Mesothelial cell of epicardium (in vitro differentiated cells): Measurements from ENCODE around the gene COL3A1. TPM values are rescaled to one million over a fixed set of nuclear protein-coding genes. Genes with fewer than 3 reads are reported as not detected.

Experiments
- DNase-seq, 2 experiments: peaks; one replicate each; pipeline ENCODE4 v3.0.0; 2021; ENCODE audit warnings: low spot score in 2 of 2; ENCODE audit not compliant: unreplicated experiment in 2 of 2
- H3K27ac Mint-ChIP-seq: 2 replicates; pipeline ENCODE4 v1.8.0; 2021; ENCODE audit warnings: mixed read lengths
- H3K27me3 Mint-ChIP-seq: 2 replicates; pipeline ENCODE4 v1.8.0; 2021; ENCODE audit warnings: low read depth, mixed read lengths
- H3K36me3 Mint-ChIP-seq: 2 replicates; pipeline ENCODE4 v1.8.0; 2021; ENCODE audit warnings: mixed read lengths
- H3K4me1 Mint-ChIP-seq: 2 replicates; pipeline ENCODE4 v1.8.0; 2021; ENCODE audit warnings: mixed read lengths
- H3K4me3 Mint-ChIP-seq: 2 replicates; pipeline ENCODE4 v1.8.0; 2021; ENCODE audit warnings: mild to moderate bottlenecking, moderate library complexity, mixed read lengths
- H3K9me3 Mint-ChIP-seq: 2 replicates; pipeline ENCODE4 v1.8.0; 2021; ENCODE audit warnings: mixed read lengths
- total RNA-seq: library from RNA; stranded (reverse); gene quantifications from 3 replicates; pipeline ENCODE4 v1.2.1, GENCODE V29; 2021
- TF ChIP-seq, protein P1 (sequence below): fragments of 200-600 bp; sonication (generic); IDR thresholded peaks from one replicate; pipeline ENCODE4 v1.5.0; 2021; ENCODE audit warnings: antibody characterized with exemption; ENCODE audit not compliant: unreplicated experiment

The COL3A1 gene
- total RNA-seq, 1 donor from 2014 or later: 7,569 TPM

DNA sequence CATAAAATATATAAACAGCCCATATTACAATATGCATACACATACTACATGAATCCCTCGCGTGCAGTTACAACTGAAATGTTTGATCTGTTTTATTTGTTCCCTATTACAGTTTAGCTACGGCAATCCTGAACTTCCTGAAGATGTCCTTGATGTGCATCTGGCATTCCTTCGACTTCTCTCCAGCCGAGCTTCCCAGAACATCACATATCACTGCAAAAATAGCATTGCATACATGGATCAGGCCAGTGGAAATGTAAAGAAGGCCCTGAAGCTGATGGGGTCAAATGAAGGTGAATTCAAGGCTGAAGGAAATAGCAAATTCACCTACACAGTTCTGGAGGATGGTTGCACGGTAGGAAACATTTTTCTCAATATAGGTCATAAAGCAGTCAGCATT lies 36.4 kb downstream of the COL3A1 start:
- H3K9me3 Mint-ChIP-seq: no peaks in the 10 kb centered on the region
- no peak overlapping the region for H3K4me3 Mint-ChIP-seq
- TF ChIP-seq, protein P1, sequence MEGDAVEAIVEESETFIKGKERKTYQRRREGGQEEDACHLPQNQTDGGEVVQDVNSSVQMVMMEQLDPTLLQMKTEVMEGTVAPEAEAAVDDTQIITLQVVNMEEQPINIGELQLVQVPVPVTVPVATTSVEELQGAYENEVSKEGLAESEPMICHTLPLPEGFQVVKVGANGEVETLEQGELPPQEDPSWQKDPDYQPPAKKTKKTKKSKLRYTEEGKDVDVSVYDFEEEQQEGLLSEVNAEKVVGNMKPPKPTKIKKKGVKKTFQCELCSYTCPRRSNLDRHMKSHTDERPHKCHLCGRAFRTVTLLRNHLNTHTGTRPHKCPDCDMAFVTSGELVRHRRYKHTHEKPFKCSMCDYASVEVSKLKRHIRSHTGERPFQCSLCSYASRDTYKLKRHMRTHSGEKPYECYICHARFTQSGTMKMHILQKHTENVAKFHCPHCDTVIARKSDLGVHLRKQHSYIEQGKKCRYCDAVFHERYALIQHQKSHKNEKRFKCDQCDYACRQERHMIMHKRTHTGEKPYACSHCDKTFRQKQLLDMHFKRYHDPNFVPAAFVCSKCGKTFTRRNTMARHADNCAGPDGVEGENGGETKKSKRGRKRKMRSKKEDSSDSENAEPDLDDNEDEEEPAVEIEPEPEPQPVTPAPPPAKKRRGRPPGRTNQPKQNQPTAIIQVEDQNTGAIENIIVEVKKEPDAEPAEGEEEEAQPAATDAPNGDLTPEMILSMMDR: no peak
- DNase-seq: no peak
- peak overlapping the region; percentile 69 for H3K27ac Mint-ChIP-seq
- H3K27me3 Mint-ChIP-seq: no peaks in the 10 kb centered on the region
- H3K4me1 Mint-ChIP-seq: peaks cover 46% of the 10 kb centered on the region
- H3K36me3 Mint-ChIP-seq: peaks cover 52% of the 10 kb centered on the region

DNA sequence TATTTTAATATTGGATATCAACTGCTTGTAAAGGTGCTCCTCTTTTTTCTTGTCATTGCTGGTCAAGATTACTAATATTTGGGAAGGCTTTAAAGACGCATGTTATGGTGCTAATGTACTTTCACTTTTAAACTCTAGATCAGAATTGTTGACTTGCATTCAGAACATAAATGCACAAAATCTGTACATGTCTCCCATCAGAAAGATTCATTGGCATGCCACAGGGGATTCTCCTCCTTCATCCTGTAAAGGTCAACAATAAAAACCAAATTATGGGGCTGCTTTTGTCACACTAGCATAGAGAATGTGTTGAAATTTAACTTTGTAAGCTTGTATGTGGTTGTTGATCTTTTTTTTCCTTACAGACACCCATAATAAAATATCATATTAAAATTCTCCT lies 38.2 kb downstream of the COL3A1 start:
- Mint-ChIP-seq H3K36me3 (peaks cover 42% of the 10 kb centered on the region), H3K9me3 (no peaks in the 10 kb centered on the region), H3K27ac (peak overlapping the region; percentile 74), H3K4me1 (peaks cover 47% of the 10 kb centered on the region), H3K27me3 (no peaks in the 10 kb centered on the region), H3K4me3 (no peak overlapping the region)
- TF ChIP-seq, protein P1: no peak
- no peak for DNase-seq

DNA sequence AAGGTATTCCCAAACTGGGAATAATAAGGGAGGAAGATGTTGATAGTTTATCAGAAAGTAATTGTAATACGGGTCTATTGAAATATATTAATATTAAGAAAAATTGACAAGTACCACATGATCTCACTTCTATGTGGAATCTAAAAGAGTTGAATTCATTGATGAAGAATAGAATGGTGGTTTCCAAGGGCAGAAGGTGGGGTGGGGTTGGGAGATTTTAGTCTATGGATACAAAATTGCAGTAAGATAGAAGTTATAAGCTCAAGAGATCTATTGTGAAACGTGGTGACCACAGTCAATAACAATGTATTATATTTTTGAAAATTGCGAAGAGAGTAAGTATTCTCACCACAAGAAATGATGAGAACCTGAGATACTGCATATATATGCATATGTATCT lies 38.9 kb downstream of the COL3A1 start:
- no peaks in the 10 kb centered on the region for H3K9me3 Mint-ChIP-seq
- H3K27me3 Mint-ChIP-seq: no peaks in the 10 kb centered on the region
- H3K36me3 Mint-ChIP-seq: peaks cover 36% of the 10 kb centered on the region
- TF ChIP-seq, protein P1: no peak
- H3K27ac Mint-ChIP-seq: peak overlapping the region; percentile 72
- H3K4me1 Mint-ChIP-seq: peaks cover 45% of the 10 kb centered on the region
- H3K4me3 Mint-ChIP-seq: no peak overlapping the region
- DNase-seq: no peak

DNA sequence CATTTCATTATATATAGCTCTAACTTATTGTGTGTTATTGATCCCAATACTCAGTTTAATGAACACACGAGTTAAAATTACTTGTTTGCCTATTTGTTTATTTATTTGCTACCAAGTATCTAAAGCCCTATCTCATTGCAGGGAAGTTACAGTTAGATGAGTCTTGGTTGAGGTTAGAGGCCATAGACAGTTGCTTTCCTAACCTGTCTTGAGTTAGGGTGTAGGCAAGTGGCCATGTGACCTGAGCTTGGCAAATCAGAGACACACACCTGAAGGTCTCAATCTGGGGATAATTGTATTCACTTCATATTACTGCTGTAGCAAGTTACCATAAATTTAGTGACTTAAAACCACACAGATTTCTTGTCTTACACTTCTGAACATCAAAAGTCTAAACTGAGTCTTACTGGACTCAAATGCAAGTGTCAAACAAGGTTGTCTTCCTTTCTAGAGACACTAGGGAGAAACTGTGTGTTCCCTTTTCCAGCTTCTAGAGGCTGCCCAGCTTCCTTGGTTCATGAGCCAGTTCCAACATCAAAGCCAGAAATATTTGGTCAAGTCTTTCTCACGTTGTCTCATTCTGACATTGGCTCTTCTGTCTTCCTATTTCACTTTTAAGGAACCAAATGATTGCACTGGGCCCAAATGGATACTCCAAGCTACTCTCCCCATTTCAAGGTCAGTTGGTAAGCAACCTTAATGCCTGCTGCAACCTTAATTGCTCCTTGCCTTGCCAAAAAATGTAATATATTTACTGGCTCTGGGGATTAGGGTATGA lies 39.7 kb downstream of the COL3A1 start:
- H3K36me3 Mint-ChIP-seq: peaks cover 28% of the 10 kb centered on the region
- no peak overlapping the region for H3K4me3 Mint-ChIP-seq
- TF ChIP-seq, protein P1: no peak
- peaks cover 44% of the 10 kb centered on the region for H3K4me1 Mint-ChIP-seq
- H3K9me3 Mint-ChIP-seq: no peaks in the 10 kb centered on the region
- H3K27ac Mint-ChIP-seq: peak overlapping the region; percentile 94
- no peak for DNase-seq
- H3K27me3 Mint-ChIP-seq: no peaks in the 10 kb centered on the region

DNA sequence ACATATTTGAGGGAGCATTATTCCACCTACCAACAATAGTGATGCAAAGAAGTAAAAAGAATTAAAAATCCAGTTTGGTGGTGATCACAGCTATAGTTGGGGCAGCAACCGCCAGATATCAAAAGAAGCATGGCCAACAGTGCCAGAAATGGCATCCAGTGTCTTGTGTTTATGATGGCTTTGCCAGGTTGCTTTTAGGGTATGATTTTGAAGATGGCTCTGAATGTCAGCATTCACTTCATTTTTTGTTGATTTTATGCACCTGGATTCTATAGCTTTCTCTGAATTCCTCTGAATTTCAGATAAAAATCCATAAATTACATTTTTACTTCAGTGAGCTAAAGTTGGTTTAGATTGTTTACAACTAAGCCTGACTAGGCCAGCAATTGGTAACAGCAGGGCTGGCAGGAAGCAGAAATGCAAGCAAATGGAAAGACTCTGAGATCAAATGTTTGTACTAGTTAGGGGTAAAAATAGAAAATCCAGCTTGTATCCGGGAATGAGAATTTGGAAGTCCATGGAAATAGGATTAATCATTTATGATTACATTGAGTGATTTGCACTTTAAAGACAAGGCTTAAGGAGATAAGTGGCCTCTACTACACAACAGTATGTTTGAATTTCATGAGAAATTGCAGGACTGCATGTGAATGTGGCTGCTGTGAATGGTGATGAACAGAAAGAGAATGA lies 40.4 kb downstream of the COL3A1 start:
- peaks cover 24% of the 10 kb centered on the region for H3K36me3 Mint-ChIP-seq
- no peak overlapping the region for H3K4me3 Mint-ChIP-seq
- H3K27ac Mint-ChIP-seq: peak overlapping the region; percentile 94
- TF ChIP-seq, protein P1: no peak
- H3K4me1 Mint-ChIP-seq: peaks cover 52% of the 10 kb centered on the region
- no peak for DNase-seq
- H3K27me3 Mint-ChIP-seq: no peaks in the 10 kb centered on the region
- no peaks in the 10 kb centered on the region for H3K9me3 Mint-ChIP-seq
